GM10248 (cell line): ENCODE results near the gene PTGFRN.

Source experiments
- CTCF ChIA-PET: fragments of 300-600 bp; sonication (Branson Sonifier 250); formaldehyde crosslinking; extraction: SDS; loops from one replicate; lab custom pipeline; 2021; ENCODE audit warnings: antibody characterized with exemption; lab: Yijun Ruan, JAX
- POLR2A ChIA-PET: fragments of 350-650 bp; sonication (Branson Sonifier 250); formaldehyde crosslinking; extraction: SDS; loops from one replicate; lab custom pipeline; 2020; ENCODE audit warnings: antibody characterized with exemption; lab: Yijun Ruan, JAX
- DNase-seq: peaks from one replicate; pipeline ENCODE4 v3.0.0; 2012; ENCODE audit errors: extremely low spot score
- TF ChIP-seq, protein P1 (sequence below): IDR thresholded peaks from 2 replicates; pipeline ENCODE4 v1.5.1; 2012; ENCODE audit warnings: mild to moderate bottlenecking, low read depth; ENCODE audit errors: extremely low read depth, missing control alignments, control extremely low read depth

The PTGFRN gene

DNA sequence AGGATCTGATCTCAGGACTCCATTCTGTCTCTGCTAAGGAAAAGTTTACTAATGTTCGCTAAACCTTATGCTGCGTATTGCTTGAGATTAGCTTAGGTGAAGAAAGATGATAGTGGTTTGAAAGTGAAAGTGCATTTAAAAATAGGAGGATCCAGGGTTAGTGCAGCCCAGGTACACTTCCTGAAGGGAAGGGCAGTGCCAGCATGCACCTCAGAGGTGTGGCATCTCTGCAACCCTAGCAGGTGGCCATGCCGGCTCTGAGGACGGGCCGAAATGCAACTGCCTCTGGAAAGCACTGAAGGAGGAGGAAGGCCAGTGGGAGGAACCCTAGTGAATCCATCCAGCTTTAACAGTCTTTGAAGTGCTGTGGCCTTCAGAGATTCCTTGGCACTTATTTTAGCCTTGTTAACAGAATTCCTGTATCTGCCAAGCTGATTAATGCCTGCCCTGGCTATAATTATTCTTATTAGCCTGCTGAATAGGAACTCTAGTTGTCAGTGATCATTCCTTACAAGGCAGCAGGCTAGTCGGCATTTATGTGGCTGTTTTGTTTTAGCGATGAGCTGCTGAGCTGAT, 5.5 kb downstream of the PTGFRN start:
- POLR2A ChIA-PET: no interaction called here
- no peak for DNase-seq
- TF ChIP-seq, protein P1, sequence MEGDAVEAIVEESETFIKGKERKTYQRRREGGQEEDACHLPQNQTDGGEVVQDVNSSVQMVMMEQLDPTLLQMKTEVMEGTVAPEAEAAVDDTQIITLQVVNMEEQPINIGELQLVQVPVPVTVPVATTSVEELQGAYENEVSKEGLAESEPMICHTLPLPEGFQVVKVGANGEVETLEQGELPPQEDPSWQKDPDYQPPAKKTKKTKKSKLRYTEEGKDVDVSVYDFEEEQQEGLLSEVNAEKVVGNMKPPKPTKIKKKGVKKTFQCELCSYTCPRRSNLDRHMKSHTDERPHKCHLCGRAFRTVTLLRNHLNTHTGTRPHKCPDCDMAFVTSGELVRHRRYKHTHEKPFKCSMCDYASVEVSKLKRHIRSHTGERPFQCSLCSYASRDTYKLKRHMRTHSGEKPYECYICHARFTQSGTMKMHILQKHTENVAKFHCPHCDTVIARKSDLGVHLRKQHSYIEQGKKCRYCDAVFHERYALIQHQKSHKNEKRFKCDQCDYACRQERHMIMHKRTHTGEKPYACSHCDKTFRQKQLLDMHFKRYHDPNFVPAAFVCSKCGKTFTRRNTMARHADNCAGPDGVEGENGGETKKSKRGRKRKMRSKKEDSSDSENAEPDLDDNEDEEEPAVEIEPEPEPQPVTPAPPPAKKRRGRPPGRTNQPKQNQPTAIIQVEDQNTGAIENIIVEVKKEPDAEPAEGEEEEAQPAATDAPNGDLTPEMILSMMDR: no peak
- CTCF ChIA-PET: interaction anchor here (1.1 to 4.3 kb wide), 3 partner anchors 13 to 238 kb away, joined by 3 to 14 read pairs (median 4); no protein-coding TSS in a partner anchor

- DNase-seq: no peak
- POLR2A ChIA-PET: no interaction called here
- CTCF ChIA-PET: interaction anchor here (1.0 to 4.3 kb wide), 4 partner anchors 15 to 239 kb away, joined by 3 to 14 read pairs (median 4); no protein-coding TSS in a partner anchor
- TF ChIP-seq, protein P1: no peak
These were observed 6.3 kb downstream of the PTGFRN start for GRCh38 chr1:116916002-116916401.

GRCh38 chr1:116916533-116917445, 7.1 kb downstream of the PTGFRN start:
- POLR2A ChIA-PET: no interaction called here
- TF ChIP-seq, protein P1: no peak
- CTCF ChIA-PET: interaction anchor here (1.0 to 4.3 kb wide), 4 partner anchors 14 to 240 kb away, joined by 3 to 14 read pairs (median 4); no protein-coding TSS in a partner anchor
- no peak for DNase-seq

- ChIA-PET CTCF (interaction anchor here (0.9 to 1.7 kb wide), 2 partner anchors 16 to 194 kb away, joined by 3 to 5 read pairs; no protein-coding TSS in a partner anchor), POLR2A (no interaction called here)
- no peak for DNase-seq
- TF ChIP-seq, protein P1: no peak
These were observed 9.1 kb downstream of the PTGFRN start for GRCh38 chr1:116918714-116919357.

GRCh38 chr1:116919802-116920201, 10.1 kb downstream of the PTGFRN start:
- no peak for DNase-seq
- CTCF ChIA-PET: interaction anchor here (0.9 to 1.7 kb wide), 5 partner anchors 13 to 195 kb away, joined by 3 to 5 read pairs (median 4); no protein-coding TSS in a partner anchor
- TF ChIP-seq, protein P1: no peak
- POLR2A ChIA-PET: no interaction called here

DNA sequence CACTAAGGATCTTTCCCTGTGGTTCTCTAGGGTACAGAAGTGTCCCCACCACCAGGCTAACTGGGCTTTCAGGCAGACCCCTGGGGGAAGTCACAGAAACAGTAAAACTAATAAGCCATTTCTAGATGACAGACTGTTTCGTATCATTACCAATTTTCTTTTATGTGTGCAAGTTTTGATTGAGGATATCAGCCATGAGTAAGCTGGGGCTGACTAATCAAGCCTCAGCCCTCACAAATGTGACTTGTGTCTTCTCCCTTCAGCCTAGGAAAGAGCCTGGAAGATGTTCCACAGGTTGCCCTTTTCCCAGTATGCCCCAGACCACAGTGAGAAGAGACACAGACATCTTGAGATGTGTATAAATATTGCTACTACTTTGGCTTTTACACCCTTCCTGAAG, 10.5 kb downstream of the PTGFRN start:
- TF ChIP-seq, protein P1: no peak
- CTCF ChIA-PET: interaction anchor here (0.9 to 1.7 kb wide), 4 partner anchors 13 to 182 kb away, joined by 3 to 5 read pairs (median 4); no protein-coding TSS in a partner anchor
- DNase-seq: no peak
- POLR2A ChIA-PET: no interaction called here
